ENCODE results near the gene ACOX2.

Gene ACOX2

DNA sequence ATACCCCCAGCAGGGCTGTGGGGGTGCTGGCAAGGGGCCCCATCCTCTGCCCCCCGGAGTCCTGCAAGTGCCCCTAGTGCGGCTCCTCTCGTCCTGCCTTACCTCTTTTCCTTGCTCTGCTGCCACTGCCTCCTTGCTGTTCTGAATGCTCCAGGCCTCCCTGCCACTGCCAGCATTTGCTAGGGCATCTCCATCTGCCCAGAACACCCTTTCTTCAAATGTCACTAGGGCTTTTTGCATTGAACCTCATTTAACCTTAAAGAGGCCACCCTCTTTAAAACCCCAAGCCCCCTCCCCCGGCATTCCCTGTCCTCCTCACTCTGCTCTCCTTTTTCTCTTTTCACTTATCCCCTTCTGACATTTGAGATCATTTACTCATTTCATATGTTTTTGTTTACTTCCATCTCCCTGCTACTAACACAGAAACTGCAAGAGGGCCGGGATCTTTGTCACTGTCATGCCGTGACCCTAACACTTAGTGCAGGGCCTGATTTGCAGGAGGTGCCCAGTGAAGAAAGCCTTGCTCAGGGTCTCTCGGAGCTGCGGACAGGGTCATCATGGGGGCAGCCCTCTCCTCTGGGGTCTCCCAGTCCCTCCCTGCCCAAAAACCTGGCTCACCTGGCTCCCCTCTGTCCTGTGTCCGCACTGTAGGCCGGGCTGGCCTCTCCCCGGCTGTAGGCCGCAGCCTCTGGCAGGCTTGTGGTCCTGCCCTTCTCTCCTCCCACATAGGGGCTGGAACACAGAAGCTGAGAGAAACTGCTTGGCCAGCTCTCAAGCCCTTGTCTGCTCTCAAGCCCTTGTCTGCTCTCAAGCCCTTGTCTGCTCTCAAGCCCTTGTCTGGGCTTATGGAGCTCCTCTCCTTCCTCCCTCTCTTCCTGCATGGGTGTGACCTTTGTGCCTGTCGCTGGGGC, at the start of gene ACOX2:
Gene ACOX2 (minus strand): TSS at position 690 of the 911 bp plus-strand sequence. CDS start 2,084 bp downstream, outside the sequence.
- Histone ChIP-seq H3K4me3 (peak within 1 kb of the TSS; percentile 46), H3K27ac (peak within 1 kb of the TSS; percentile 74 to 83), H3K4me1 (peaks cover 0 to 30% (median 23%) of the 10 kb centered on the region in 4 donors), H3K36me3 (peaks cover 2 to 18% (median 16%) of the 10 kb centered on the region in 3 donors), H3K27me3 (no peaks in the 10 kb centered on the region), H3K9me3 (no peaks in the 10 kb centered on the region)
- intact Hi-C loops (cut with DNase I; ENCODE audit: low total_unique reads), result no loop called here
- DNase-seq, result peak; percentile 78 to 85
- TF ChIP-seq, protein P1, sequence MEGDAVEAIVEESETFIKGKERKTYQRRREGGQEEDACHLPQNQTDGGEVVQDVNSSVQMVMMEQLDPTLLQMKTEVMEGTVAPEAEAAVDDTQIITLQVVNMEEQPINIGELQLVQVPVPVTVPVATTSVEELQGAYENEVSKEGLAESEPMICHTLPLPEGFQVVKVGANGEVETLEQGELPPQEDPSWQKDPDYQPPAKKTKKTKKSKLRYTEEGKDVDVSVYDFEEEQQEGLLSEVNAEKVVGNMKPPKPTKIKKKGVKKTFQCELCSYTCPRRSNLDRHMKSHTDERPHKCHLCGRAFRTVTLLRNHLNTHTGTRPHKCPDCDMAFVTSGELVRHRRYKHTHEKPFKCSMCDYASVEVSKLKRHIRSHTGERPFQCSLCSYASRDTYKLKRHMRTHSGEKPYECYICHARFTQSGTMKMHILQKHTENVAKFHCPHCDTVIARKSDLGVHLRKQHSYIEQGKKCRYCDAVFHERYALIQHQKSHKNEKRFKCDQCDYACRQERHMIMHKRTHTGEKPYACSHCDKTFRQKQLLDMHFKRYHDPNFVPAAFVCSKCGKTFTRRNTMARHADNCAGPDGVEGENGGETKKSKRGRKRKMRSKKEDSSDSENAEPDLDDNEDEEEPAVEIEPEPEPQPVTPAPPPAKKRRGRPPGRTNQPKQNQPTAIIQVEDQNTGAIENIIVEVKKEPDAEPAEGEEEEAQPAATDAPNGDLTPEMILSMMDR (IDR thresholded peaks at IDR 0.05), result no peak

GRCh38 chr3:58585994-58586393, 49.0 kb upstream of the ACOX2 start:
- Histone ChIP-seq H3K9me3 (no peaks in the 10 kb centered on the region), H3K27me3 (peaks cover 0 to 22% of the 10 kb centered on the region in 2 donors), H3K36me3 (no peaks in the 10 kb centered on the region), H3K27ac (peak overlapping the region in 1 of 2 donors; percentile 68), H3K4me1 (peaks cover 0 to 18% (median 13%) of the 10 kb centered on the region in 4 donors), H3K4me3 (peak overlapping the region; percentile 57 to 67)
- intact Hi-C loops (cut with DNase I; ENCODE audit: low total_unique reads), result no loop called here
- no peak for DNase-seq
- TF ChIP-seq, protein P1 (IDR thresholded peaks at IDR 0.05), result no peak

GRCh38 chr3:58585005-58585786, 48.2 kb upstream of the ACOX2 start:
- Histone ChIP-seq H3K36me3 (no peaks in the 10 kb centered on the region), H3K4me3 (peak overlapping the region; percentile 57 to 67), H3K4me1 (peaks cover 0 to 18% (median 13%) of the 10 kb centered on the region in 4 donors), H3K9me3 (no peaks in the 10 kb centered on the region), H3K27ac (peak overlapping the region; percentile 68 to 74), H3K27me3 (peaks cover 0 to 22% of the 10 kb centered on the region in 2 donors)
- intact Hi-C loops (cut with DNase I; ENCODE audit: low total_unique reads), result no loop called here
- TF ChIP-seq, protein P1 (IDR thresholded peaks at IDR 0.05), result peak; percentile 83 to 93
- DNase-seq, result peak; percentile 86 to 89

DNA sequence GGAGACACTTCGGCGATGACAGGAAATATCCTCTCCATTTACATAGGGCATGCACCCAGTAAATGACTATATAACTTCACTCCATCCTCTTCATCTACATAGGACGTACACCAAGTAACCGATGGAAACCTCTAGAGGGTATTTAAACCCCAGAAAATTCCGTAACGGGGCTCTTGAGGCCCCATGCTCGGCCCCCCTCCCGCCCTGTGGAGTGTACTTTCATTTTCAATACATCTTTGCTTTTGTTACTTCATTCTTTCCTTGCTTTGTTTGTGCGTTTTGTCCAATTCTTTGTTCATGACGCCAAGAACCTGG, 47.7 kb upstream of the ACOX2 start:
- intact Hi-C loops (cut with DNase I; ENCODE audit: low total_unique reads), result no loop called here
- Histone ChIP-seq H3K4me3 (peak overlapping the region; percentile 57 to 67), H3K4me1 (peaks cover 0 to 18% (median 13%) of the 10 kb centered on the region in 4 donors)

More for the DNA sequence above, 47.7 kb upstream of the ACOX2 start:
- Histone ChIP-seq H3K9me3 (no peaks in the 10 kb centered on the region), H3K27me3 (peaks cover 0 to 24% of the 10 kb centered on the region in 2 donors), H3K27ac (peak overlapping the region; percentile 68 to 74), H3K36me3 (no peaks in the 10 kb centered on the region)
- no peak for DNase-seq
- TF ChIP-seq, protein P1 (IDR thresholded peaks at IDR 0.05), result no peak

Measured in tibial artery (tissue), 4 donors.